Loucy (cell line): ENCODE measurements around the gene VASN.

ENCODE experiments used
- H2AFZ ChIP-seq: fragments of 200-600 bp; sonication (generic); 2 replicates; pipeline ENCODE4 v1.6.0; 2016; ENCODE audit warnings: antibody characterized with exemption, mild to moderate bottlenecking, low read length, moderate library complexity
- H3F3A ChIP-seq: fragments of 200-600 bp; 2 replicates; pipeline ENCODE4 v1.6.0; 2016; ENCODE audit warnings: antibody characterized with exemption, low read depth, mild to moderate bottlenecking
- H3K27me3 ChIP-seq: fragments of 200-600 bp; sonication (generic); 2 replicates; pipeline ENCODE4 v1.6.1; 2014; ENCODE audit warnings: low read length, mild to moderate bottlenecking; ENCODE audit not compliant: insufficient read depth, poor library complexity, severe bottlenecking
- H3K36me3 ChIP-seq: fragments of 200-600 bp; sonication (generic); 2 replicates; pipeline ENCODE4 v1.6.1; 2016; ENCODE audit warnings: low read length; ENCODE audit not compliant: insufficient read depth
- H3K4me1 ChIP-seq: fragments of 200-600 bp; sonication (generic); 2 replicates; pipeline ENCODE4 v1.5.1; 2014; ENCODE audit warnings: low read length, mild to moderate bottlenecking; ENCODE audit not compliant: insufficient read depth, poor library complexity, severe bottlenecking
- H3K4me2 ChIP-seq: fragments of 200-600 bp; sonication (generic); 2 replicates; pipeline ENCODE4 v1.6.0; 2014; ENCODE audit warnings: antibody characterized with exemption, low read length, low read depth, mild to moderate bottlenecking; ENCODE audit not compliant: poor library complexity, severe bottlenecking
- H3K4me3 ChIP-seq: fragments of 200-600 bp; sonication (generic); 2 replicates; pipeline ENCODE4 v1.5.1; 2014; ENCODE audit warnings: low read length, mild to moderate bottlenecking, mixed read lengths; ENCODE audit not compliant: poor library complexity, severe bottlenecking
- H3K79me2 ChIP-seq: fragments of 200-600 bp; sonication (generic); 2 replicates; pipeline ENCODE4 v1.6.1; 2014; ENCODE audit warnings: low read length; ENCODE audit not compliant: insufficient read depth
- H3K9ac ChIP-seq: fragments of 200-600 bp; sonication (generic); 2 replicates; pipeline ENCODE4 v1.6.0; 2014; ENCODE audit warnings: mild to moderate bottlenecking, low read depth, low read length, moderate library complexity; ENCODE audit not compliant: poor library complexity, severe bottlenecking
- H3K9me2 ChIP-seq: fragments of 200-600 bp; sonication (generic); replicated peaks from 2 replicates; pipeline ENCODE4 v1.6.1; 2016; ENCODE audit warnings: low read depth, low read length, mixed read lengths
- H3K9me3 ChIP-seq: fragments of 200-600 bp; sonication (generic); 2 replicates; pipeline ENCODE4 v1.6.1; 2014; ENCODE audit warnings: mild to moderate bottlenecking, antibody characterized with exemption, low read length, low read depth; ENCODE audit not compliant: insufficient read depth
- H4K20me1 ChIP-seq: fragments of 200-600 bp; sonication (generic); 2 replicates; pipeline ENCODE4 v1.6.0; 2014; ENCODE audit warnings: antibody characterized with exemption, low read length, mild to moderate bottlenecking; ENCODE audit not compliant: insufficient read depth, poor library complexity, severe bottlenecking
- CTCF ChIP-seq: fragments of 200-600 bp; sonication (generic); conservative IDR thresholded peaks from 2 replicates; pipeline ENCODE4 v1.5.1; 2014; ENCODE audit warnings: mild to moderate bottlenecking, antibody characterized with exemption, low read length
- EZH2phosphoT487 ChIP-seq: fragments of 200-600 bp; IDR thresholded peaks from 2 replicates; pipeline ENCODE4 v1.6.1; 2018; ENCODE audit warnings: antibody characterized with exemption, mild to moderate bottlenecking, moderate library complexity, borderline replicate concordance

VASN gene

GRCh38 chr16:4404247-4404966 lies 32.8 kb downstream of the VASN start:
- Histone ChIP-seq H3K9ac (no peak overlapping the region), H3K9me2 (no peaks in the 10 kb centered on the region), H3K4me3 (no peak overlapping the region), H2AFZ (no peak overlapping the region), H3K79me2 (no peaks in the 10 kb centered on the region), H3K9me3 (no peaks in the 10 kb centered on the region), H3K4me1 (no peaks in the 10 kb centered on the region), H3K4me2 (no peak overlapping the region), H3K36me3 (0 out of 2 replicates have a peak, but pooled peaks cover 4% of the 10 kb centered on the region), H3F3A (no peaks in the 10 kb centered on the region), H3K27me3 (no peaks in the 10 kb centered on the region), H4K20me1 (peaks cover 2% of the 10 kb centered on the region)
- TF ChIP-seq EZH2phosphoT487, result no peak
- TF ChIP-seq CTCF, result peak; percentile 64

GRCh38 chr16:4404967-4405696 lies 33.5 kb downstream of the VASN start:
- H3K36me3 ChIP-seq, result 0 out of 2 replicates have a peak, but pooled peaks cover 4% of the 10 kb centered on the region
- TF ChIP-seq CTCF (no peak), EZH2phosphoT487 (no peak)
- H3K4me3 ChIP-seq, result no peak overlapping the region
- H3K9me2 ChIP-seq, result no peaks in the 10 kb centered on the region
- H3K27me3 ChIP-seq, result no peaks in the 10 kb centered on the region
- H3K4me1 ChIP-seq, result no peaks in the 10 kb centered on the region
- H3K79me2 ChIP-seq, result no peaks in the 10 kb centered on the region
- no peak overlapping the region for H3K4me2 ChIP-seq
- H3F3A ChIP-seq, result no peaks in the 10 kb centered on the region
- H3K9ac ChIP-seq, result no peak overlapping the region
- H4K20me1 ChIP-seq, result peaks cover 2% of the 10 kb centered on the region
- no peak overlapping the region for H2AFZ ChIP-seq
- no peaks in the 10 kb centered on the region for H3K9me3 ChIP-seq

GRCh38 chr16:4407543-4408322 lies 36.1 kb downstream of the VASN start:
- Histone ChIP-seq H4K20me1 (peaks cover 2% of the 10 kb centered on the region), H3F3A (no peaks in the 10 kb centered on the region), H3K27me3 (no peaks in the 10 kb centered on the region), H3K9ac (no peak overlapping the region), H3K4me2 (no peak overlapping the region), H3K9me3 (no peaks in the 10 kb centered on the region), H3K9me2 (no peaks in the 10 kb centered on the region), H2AFZ (no peak overlapping the region), H3K4me3 (no peak overlapping the region), H3K79me2 (peaks cover 2% of the 10 kb centered on the region; the same call in 1 of the 2 replicates), H3K4me1 (no peaks in the 10 kb centered on the region), H3K36me3 (0 out of 2 replicates have a peak, but pooled peaks cover 4% of the 10 kb centered on the region)
- no peak for TF ChIP-seq CTCF
- no peak for TF ChIP-seq EZH2phosphoT487
